Esophagus squamous epithelium (tissue), 4 donors: Measurements from ENCODE around the gene CEP44.

Experiments
- CTCF ChIP-seq, 6 experiments: fragments of 450-650 bp in 4 of 6; fragments of 200-600 bp in 2 of 6; sonication (generic) in 2 of 6; IDR thresholded peaks; one replicate each; pipeline ENCODE4 v1.5.1; 2016 to 2019; ENCODE audit warnings: antibody characterized with exemption in 6 of 6, mild to moderate bottlenecking in 4 of 6, moderate library complexity in 4 of 6
- POLR2A ChIP-seq, 4 donors: fragments of 450-650 bp; IDR thresholded peaks; one replicate each; pipeline ENCODE4 v1.6.1; 2017; ENCODE audit warnings: antibody characterized with exemption in 4 of 4, mild to moderate bottlenecking in 4 of 4, moderate library complexity in 3 of 4

DNA sequence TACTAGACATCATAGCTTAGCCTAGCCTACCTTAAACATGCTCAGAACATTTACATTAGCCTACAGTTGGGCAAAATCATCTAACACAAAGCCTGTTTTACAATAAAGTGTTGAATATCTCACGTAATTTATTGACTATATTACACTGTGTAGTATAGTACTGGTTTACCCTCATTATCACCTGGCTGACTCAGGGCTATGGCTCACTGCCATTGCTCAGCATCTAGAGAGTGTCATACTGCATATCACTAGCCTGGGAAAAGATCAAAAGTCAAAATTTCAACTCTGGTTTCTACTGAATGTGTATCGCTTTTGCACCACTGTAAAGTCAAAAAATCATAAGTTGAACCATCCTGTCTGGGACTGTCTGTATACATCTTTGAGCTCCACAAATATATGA, 78.6 kb downstream of the CEP44 start:
- TF ChIP-seq CTCF (IDR thresholded peaks at IDR 0.05) (no peak), POLR2A (IDR thresholded peaks at IDR 0.05) (no peak)
